HG03025 (cell line): Measurements from ENCODE around the gene SLC16A9.

Source experiments
- ATAC-seq: cut with Tn5 transposase; IDR thresholded peaks from one replicate; pipeline ENCODE4 v1.9.1; 2021; ENCODE audit warnings: mild to moderate bottlenecking, moderate library complexity; ENCODE audit not compliant: unreplicated experiment, low FRiP score

Gene SLC16A9

GRCh38 chr10:59631882-59632807 lies 77.5 kb downstream of the SLC16A9 start:
- ATAC-seq = no peak

DNA sequence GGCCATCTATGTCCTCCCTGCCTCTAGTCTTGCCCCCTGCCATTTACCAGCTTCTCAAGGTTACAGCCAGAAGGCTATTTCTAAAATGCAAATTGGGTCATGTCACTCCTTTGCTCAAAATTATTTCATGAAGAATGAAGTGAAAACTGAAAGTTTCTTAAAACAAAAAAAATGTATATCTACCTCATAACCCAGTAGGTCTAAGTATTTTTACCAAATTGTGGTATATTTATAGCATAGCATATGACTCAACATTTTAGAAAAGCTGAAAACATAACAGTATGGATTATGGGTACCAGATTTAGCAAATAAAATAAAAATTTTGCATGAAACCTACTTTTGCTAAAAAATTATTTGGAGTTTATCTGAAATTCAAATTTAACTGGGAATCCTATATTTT lies 78.4 kb downstream of the SLC16A9 start:
- ATAC-seq = no peak

DNA sequence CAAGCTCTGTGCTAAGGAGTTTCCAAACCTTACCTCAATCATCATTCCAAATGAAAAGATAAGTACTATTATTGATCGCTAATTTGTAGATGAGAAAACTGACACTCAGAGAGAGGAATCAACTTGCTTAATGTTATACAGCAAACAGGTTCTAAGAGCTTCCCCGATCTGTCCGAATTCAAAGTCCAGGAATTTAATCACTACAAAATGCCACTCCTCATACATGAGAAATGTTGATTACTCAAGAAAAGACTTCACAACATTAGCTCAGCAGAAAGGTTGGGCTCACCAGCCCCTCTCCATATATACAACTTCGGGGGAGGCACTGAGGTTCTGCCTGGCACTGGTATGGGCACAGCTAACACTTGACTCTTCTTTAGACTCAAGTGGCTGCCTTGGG lies 80.7 kb downstream of the SLC16A9 start:
- ATAC-seq = no peak

DNA sequence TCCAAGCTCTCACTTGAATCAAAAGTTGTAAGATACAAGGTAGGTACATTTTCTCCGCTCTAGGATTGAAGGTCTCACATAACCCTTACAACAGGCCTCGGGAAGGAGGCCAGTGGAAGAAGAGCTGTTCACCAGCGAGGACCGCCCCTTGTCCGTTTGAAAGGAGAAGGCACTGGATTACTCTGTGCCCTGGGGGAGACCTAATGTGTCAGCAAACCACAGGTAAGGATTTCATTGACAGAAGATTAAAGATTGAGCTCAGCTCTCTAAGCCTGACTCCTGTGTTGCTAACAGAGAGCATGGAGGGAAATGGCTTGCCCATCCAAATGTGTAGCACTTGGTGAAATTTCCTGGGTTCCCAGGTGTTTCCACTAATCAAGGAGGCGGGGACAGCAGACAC lies 81.2 kb downstream of the SLC16A9 start:
- ATAC-seq = no peak

DNA sequence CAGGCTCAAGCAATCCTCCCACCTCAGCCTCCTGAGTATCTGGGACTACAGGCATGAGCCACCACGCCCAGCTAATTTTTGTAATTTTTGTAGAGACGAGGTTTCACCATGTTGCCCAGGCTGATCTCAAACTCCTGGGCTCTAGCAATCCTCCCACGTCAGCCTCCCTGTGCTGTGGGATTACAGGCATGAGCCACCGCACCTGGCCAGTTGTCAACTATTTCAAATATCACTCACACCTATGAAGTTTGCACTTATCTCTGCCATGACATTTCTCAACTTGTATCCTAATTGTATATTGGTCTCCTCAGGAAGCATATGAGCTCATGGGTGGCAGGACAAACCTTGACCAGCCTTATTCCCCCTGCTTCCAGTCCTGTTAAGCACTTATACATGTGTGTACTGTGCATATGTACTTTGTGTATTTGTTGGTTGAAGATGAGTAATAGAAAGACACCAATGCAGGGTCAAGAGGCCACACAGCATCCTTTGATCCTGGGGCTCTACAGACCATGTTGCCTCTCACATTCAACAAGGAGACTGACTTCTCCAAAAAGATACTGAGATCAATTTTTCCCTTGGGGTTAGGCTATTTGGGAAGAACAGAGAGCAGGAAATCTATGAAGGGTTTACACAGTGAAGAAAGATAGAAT lies 82.2 kb downstream of the SLC16A9 start:
- no peak for ATAC-seq

- no peak for ATAC-seq
Observed at GRCh38 chr10:59626523-59626869, 83.2 kb downstream of the SLC16A9 start.

DNA sequence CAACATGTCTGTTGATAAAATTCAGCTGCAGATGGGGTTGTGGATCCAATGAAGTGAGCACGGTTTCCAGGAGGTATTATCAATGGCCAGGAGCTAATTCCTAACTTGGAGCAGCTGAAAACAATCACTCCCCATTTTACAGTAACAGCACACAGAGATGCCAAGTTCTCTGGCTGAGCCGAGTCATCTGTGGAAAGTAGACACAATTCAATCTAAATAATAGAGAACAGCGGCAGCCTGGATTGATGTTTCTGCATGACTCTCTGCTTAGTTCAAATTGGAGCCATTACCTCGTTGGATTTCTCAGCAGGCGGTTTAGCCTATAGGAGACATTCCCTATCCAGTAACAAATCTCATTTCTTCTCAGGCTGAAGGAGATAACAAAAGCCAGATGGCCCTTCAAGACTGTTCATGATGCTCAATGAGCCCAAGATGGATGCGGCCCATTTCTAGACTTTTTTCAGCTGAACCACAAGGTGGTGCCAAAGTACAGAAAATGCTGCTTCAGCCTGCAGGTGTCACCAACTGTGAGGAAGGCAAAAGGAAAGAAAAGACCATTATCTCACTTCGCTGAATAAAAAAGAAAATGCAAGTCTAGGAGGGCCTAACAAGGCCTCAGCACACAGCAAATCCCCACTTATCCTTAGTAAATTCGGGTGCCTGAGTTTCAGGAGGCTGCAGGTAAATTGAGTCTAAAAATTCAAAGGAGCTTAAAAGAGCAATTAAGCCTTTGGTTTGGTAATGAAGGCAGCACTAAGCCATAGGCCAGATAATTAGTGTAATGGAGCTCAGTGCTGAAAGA lies 83.7 kb downstream of the SLC16A9 start:
- ATAC-seq = peak; percentile 82

GRCh38 chr10:59624951-59625350 lies 84.7 kb downstream of the SLC16A9 start:
- ATAC-seq = no peak

DNA sequence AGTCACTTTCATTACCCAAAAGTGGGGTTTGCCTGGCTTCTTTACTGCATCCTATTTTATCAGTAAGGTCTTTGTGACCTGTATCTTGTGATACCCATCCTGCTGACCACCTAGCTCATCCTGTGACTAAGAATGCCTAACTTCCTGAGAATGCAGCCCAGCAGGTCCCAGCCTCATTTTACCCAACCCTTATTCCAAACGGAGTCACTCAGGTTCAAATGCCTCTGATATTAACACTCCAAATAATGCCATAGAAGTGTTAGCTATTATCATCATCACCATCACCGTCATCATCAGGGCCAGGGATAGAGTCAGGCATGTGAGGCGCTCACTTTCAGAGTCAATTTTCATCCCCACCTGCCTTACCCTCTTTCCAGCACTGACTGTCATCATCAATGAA lies 85.5 kb downstream of the SLC16A9 start:
- ATAC-seq = no peak

DNA sequence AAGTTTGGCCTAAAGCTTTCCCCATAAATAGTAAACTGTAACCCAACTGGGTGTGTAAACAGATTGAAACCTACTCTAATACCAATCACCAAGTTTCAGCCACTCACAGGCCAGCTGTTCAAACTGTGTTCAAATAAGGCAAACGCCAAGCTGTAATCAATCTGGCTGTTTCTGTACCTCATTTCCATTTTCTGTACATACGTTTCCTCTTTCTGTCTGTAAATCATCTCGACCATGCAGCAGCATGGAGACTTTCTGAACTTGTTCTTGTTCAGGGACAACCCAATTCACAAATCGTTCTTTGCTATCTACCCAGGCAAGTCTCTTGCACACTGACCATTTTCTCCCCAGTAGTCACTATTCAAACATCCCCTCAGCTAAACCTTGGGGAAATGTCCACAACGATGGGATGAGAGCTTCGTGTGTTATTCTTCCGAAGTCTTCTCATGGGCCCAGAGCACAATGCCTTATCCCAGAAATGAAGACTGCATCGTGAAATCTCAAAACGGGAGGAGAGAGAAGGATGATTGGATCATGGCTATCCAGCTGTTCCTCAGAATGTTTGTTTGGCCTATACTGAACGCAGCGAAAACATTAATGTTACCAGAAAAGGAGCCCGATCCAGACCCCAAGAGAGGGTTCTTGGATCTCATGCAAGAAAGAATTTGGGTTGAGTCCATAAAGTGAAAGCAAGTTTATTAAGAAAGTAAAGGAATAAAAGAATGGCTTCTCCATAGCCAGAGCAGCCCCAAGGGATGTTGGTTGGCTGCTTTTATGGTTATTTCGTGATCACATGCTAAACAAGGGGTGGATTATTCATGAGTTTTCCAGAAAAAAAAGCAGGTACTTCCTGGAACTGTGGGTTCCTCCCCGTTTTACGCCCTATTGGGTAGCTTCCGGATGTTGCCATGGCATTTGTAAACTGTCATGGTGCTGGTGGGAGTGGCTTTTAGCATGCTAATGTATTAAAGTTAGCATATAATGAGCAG lies 86.2 kb downstream of the SLC16A9 start:
- no peak for ATAC-seq

GRCh38 chr10:59622320-59623132 lies 87.1 kb downstream of the SLC16A9 start:
- ATAC-seq = no peak

DNA sequence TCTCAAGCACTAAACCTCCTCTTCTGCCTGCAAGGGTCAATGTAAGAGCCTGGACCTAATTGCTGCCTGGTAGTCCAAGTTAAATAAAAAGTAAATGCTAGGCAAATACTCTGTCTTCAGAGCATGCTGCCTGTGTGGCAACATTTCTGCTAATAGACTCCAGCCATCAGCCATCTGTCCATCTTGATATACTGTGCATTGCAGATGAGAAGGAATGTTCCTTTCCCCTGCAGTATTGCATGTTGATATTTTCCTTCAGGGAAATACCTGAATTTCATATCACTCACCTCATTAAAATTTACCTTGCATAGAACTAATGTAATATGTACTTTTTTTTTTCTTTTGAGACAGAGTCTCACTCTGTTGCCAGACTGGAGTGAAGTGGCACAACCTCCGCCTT lies 87.9 kb downstream of the SLC16A9 start:
- ATAC-seq = no peak

- ATAC-seq = no peak
Observed at GRCh38 chr10:59618666-59619065, 91.0 kb downstream of the SLC16A9 start.

DNA sequence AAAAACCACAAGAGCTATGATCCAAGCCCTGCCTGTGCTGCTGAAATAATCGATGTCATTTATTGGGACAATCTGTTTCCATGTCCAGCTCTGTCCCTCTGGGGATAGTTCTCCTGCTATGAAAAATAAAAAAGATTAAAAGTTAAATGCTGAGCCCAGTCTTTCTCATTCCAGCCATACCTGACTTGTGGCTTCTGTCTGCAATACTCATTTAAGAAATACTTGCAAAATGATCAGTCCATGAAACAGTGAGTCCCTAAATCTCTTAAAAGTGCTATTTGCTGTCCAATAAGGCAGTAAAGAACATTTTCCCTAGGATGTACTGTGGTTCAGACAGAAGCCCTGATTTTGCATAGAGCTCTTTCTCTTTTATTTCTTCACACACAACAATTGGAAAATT lies 91.7 kb downstream of the SLC16A9 start:
- ATAC-seq = no peak

GRCh38 chr10:59611048-59611447 lies 98.6 kb downstream of the SLC16A9 start:
- no peak for ATAC-seq

GRCh38 chr10:59607970-59608369 lies 101.7 kb downstream of the SLC16A9 start:
- ATAC-seq = no peak

DNA sequence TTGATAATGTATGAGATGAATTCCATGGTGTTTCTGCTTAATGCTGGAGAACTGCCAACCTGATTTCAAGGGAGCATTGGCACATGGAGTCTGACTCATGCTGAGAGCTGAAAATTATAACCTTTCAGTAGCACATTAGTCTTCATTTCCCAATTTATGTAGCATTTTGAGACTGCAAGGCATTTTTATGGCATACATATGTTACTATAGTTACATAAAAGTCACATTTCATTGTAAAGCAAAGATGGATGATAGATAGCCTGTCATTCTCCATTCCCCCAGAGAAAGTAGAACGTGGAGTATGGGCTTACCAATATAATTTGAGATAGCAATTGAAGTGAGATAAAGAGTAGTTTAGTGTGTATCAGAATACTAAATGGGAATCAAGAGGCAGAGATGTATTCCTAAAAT lies 103.1 kb downstream of the SLC16A9 start:
- no peak for ATAC-seq

DNA sequence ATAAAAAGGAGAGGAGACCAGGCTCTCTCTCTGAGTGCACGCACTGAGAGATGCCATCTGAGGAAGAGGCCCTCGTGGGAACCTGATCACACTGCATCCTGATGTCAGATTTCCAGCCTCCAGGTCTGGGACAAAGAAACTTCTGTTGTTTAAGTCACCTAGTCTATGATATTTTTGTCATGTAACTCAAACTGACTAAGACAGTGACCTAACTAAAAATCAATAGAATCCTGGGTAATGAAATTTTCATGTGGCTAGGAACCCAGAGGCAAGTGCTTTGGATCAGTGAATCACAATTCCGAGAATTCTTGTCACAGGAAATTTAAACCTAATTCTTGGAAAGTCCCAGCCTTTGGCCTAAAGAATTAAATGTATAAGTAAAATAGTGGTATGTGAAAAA lies 107.7 kb downstream of the SLC16A9 start:
- ATAC-seq = no peak
